ENCODE data around the gene TRIO.
"Not testable (repeated sequence)": the region's sequence is repeated elsewhere in the genome, so short reads cannot be mapped to it uniquely, and the experiment has no call there.

Gene TRIO

DNA sequence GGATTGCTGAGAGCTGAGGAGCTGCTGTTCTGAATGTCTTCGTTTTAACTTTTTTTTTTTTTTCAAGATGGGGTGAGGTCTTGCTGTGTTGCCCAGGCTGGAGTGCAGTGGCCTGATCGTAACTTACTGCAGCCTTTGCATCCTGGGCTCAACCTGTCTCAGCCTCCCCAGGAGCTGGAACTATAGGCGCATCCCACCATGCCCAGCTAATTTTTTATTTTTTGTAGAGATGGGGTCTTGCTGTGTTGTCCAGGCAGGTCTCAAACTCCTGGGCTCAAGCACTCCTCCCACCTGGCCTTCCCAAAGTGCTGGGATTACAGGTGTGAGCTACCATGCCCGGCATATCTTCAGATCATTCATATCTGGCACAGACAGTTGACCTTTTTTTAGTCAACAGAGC is 46.5 kb downstream of the TRIO start:
- no peak for FAIRE-seq

DNA sequence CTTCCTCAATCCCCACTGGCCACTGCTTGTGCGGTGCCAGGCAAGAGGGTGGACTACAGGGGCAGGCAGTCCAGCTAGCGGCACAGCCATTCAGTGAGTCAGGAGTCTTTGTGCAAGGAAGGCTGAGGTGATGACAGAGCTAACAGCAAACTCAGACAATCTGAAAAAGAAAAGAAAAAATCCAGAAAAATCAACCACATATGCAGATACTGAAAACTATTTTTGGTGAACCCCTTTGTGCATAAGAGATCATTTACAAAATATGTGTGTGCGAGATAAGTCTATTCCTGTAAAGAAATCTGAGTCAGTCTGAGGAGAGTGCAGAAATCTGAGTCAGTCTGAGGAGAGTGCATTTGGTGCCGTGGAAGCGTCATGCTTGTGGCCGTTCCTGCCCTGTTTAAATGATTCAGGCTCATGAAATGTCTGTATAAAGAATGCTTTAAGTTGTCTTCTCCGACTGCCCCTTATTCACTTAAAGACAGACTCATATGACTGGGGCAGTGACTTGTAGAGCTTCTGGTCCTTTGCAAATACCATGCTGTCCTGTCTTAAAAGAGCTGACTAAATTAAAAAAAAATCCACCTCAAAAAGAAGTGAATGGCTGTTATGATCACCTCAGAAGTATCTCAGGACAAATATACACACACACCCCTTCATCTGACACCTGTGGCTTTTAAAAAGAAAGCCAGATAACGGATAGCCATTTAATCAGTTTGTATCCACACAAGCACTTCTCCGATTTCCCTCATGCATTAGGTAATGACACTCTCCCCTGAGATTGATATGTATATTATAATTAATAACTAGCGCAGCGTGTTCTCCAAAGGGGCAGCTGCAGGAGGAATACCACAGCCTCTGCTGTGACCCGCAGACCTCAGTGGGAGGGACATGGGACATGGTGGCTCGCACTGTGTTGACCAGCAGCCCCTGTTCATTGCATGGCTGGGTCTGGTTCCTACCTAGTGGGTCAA is 47.3 kb downstream of the TRIO start:
- FAIRE-seq: no peak

DNA sequence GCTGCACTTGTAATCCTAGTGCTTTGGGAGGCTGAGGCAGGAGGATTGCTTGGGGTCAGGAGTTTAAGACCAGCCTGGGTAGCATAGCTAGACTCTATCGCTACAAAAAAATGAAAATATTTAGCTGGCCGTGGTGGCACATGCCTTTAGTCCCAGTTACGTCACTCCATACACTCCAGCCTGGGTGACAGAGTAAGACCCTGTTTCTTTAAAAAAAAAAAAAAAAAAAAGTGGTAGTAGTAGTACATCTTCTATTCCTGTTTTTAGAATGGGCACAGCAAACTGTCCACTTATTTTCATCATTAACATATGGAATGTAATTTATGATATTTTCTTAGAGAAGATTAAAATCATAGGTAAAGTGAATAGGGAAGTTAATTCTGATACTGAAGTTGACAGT is 48.2 kb downstream of the TRIO start:
- FAIRE-seq: no peak

DNA sequence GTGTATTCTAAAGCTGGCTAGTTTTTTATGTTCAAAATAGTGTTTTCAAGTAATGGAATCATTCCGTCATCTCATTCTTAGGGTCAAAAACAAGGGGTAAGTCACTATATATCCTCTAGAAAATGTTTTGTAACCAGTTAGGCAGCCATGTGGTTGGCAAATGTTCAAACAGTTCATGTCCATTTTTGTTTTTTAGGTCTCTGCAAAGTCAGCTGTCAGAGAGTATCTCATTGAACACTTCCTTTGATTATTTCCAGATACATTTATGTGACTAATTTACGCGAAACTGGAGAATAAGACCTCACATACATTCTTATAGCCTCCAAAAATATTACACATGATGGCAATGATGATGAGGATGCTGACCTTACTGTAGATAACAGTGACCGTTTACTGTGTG is 50.4 kb downstream of the TRIO start:
- no peak for FAIRE-seq

DNA sequence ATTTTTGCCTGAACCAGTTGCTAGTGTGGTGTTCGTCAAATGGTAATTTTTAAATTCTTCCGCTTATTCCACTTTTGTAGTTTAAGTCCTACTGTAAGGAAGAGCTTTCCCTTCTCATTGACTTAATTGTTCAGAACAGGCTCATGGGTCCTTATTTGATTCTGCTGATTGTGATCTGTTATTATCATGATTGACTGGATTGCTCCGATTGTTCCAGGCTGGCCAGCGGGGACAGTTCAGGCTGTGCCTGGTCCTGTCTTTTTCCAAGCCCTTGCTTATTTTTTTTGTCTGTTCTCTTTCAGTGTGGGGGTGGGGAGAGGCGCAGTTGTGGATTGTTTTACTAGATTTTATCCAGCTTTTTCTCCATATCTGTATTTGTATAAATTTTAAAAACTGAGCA is 52.4 kb downstream of the TRIO start:
- no peak for FAIRE-seq

DNA sequence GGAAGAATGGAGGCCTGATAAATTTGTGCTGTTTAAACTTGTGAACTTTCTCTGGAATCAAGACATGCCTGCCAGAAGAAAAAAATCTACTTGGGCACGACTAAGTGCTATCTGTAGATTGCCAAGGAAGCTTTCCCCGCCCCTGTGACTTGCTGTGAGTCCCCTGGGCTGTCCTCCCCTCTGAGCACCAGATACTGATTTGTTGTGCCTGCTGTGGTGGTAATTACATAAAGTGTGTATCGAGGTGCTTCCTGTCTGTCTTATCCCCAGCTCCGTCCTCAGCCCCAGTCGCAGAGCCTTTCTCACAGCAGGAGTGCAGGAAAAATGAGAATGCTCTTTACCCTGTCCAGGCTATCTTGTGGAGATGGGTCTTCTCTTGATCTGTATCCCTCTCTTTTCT is 53.9 kb downstream of the TRIO start:
- no peak for FAIRE-seq

DNA sequence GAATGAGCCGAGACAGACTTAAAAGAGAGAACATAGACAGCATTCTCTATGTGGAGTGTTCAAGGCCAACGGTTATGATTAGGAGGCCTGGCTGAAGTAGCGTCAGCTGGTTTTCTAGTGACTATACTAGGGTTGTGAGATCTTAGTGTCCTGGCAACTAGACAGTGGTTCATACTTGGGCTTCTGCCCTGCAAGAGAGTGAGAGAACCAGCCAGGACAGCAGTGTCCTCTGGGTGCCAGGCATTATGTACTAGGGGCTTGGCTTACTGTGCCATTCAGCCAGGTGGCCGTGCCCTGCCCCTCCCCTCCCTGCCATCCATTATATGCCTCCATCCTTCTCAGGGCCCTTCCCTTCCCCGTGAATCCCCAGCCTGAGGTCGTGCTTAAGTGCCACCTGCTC is 56.8 kb downstream of the TRIO start:
- FAIRE-seq: no peak

DNA sequence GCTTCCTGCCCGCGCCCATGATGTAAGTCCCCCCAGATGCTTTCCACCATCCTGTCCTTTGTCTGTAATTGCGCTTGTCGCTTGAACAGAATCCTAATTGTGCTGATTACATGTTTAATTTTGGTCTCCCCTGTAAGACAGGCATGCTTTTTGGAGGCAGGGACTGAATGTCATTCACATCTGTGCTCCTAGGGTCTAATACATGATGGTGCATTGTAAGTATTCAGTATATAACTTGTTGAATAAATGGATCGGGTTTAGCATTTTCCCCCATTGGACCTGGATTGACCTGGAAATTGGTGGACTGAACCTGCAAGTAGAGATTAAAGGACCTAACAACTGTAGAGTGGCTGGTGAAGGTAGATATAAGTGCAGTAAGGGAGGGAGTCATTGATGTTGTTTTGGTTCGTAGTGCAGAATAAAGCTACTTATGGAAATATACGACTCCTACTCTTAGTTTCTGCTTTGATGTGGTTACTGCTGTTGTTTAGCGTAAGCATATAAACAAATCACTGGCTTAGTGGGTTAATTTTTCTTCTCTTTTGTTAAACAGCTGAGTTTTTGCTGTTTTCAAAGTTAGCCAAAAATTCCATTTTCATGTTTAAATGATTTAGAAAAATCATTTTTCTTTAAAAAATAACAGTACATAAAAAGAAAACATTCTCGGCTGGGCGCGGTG is 57.3 kb downstream of the TRIO start:
- FAIRE-seq: no peak

DNA sequence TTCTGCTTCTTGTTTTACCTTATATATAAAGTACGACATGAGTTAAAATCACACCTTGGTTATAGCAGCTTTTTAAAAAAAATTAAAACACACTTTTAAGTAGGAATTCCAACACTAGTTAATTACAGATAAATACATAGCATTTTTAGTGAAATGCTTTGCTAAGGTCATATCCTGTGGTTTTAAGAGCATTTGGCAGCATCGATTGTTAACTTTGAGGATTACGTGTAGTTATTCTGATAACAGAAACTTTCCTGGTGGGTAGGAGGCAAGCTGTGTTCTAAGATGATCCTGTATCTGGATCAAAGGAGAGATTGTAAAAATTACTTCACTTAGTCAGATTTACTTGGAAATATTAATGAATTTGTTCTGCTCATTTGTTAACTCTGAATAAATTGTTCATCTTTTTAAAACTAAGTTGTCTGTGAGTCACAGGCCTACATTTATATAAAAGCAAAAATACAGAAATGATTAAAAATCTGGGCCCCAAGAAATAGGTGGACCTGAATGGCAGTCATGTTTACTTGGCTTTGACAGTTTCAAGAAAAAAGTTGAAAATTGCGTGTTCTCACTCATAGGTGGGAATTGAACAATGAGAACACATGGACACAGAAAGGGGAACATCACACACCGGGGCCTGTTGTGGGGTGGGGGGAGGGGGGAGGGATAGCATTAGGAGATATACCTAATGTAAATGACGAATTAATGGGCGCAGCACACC is 58.3 kb downstream of the TRIO start:
- no peak for FAIRE-seq

DNA sequence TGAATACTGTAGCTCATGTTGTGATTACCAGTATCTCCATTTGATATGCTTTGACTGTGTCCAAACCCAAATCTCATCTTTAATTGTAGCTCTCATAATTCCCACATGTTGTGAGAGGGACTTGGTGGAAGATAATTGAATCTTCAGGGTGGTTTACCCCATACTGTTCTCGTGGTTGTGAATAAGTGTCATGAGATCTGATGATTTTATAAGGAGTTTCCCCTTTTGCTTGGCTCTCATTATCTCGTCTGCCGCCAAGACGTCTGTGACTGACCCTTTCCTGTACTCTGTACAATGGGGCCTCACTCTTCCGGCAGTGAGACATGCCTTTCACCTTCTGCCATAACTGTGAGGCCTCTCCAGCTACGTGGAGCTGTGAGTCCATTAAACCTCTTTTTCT is 59.3 kb downstream of the TRIO start:
- no peak for FAIRE-seq

DNA sequence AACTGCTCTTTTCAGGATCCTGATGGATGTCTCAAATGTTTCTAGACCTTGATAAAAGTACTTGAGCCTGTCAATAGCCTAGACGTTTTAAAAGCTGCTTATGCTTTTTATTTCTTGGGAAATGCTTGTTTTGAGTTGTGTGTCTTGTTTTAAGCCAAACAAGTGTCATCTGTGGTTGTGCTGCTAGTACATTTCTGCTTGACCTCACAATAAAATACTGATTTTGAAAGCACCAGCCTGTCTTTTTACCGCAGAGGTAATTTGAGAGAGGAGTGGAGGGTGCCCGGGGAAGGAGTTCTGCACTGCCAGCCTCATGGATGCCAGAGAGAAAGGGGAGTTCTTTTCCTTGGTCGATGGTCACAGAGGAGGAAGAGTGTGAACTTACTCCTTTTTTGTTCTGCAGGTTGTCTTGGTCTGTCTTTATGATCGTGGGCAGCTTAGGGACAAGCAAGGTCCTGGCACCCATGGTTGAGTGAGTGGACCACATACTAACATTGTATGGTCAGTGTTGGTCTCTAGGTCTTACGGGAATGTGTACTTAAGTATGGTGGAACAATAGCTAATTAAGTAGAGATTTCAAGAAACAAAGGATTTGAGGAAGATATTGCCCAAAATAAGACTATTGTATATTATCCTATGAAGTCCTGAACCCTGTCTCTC is 61.0 kb downstream of the TRIO start:
- FAIRE-seq: no peak

DNA sequence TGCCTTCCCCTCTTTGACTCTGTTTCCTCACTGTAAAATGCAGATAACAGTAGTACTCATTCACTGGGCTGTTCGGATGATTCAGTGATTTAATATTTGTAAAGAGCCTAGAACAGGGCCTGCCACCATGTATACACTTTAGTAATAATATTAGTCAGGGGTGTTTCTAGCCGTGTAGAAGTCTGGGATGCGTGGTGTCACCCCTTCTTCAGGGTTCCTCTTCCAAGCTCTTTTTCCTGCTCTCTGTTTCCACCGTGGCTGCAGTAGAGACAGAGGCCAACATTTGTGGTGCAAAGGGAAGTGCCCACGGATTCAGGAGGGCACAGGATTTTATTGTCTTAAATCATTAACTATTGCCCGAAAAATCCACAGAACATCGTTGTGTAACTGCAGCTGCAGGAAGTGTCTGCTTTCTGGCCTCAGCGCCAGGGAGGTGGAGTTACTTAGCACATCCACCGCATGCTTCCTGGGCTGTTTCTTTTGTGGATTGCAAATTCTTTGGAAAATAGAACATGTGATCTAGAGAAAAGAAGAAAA is 61.7 kb downstream of the TRIO start:
- no peak for FAIRE-seq

DNA sequence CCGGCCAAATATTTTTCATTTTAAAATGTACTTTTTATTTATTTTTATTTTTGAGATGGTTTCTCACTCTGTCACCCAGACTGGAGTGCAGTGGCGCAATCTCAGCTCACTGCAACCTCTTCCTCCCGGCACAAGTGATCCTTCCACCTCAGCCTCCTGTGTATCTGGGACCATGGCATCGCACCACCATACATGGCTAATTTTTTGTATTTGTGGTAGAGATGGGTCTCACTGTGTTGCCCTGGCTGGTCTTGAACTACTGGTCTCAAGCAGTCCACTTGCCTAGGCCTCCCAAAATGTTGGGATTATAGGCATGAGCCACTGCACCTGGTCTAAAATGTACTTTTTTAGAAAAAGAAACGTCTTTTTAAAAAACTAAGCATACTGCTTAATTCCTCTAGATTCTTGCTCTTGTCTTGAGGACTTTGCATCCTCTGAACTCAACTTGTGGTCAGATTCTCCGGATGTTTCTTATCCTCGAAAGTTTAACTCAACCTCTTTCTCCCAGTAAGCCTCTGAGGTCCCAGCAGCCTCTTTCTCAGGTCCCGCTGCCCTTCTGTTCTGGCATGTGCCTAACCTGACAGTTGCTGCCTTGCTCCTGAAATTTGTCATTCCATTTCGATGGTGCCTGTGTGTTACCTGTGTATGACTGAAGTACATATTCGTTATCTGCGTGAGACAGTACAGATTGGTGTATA is 63.0 kb downstream of the TRIO start:
- FAIRE-seq: no peak

DNA sequence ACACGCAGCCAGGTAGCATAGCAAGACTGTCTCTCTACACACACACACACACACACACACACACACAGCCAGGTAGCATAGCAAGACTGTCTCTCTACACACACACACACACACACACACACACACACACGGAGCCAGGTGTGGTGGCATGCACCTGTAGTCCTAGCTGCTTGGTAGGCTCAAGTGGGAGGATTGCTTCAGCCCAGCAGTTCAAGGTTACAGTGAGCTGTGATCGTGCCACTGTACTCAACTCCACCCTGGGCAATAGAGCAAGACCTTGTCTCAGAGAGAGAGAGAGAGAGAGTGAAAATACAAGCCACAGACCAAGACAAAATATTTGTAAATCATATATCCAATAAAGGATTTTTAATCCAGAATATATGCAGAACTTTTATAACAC is 64.3 kb downstream of the TRIO start:
- FAIRE-seq: not testable (repeated sequence)

DNA sequence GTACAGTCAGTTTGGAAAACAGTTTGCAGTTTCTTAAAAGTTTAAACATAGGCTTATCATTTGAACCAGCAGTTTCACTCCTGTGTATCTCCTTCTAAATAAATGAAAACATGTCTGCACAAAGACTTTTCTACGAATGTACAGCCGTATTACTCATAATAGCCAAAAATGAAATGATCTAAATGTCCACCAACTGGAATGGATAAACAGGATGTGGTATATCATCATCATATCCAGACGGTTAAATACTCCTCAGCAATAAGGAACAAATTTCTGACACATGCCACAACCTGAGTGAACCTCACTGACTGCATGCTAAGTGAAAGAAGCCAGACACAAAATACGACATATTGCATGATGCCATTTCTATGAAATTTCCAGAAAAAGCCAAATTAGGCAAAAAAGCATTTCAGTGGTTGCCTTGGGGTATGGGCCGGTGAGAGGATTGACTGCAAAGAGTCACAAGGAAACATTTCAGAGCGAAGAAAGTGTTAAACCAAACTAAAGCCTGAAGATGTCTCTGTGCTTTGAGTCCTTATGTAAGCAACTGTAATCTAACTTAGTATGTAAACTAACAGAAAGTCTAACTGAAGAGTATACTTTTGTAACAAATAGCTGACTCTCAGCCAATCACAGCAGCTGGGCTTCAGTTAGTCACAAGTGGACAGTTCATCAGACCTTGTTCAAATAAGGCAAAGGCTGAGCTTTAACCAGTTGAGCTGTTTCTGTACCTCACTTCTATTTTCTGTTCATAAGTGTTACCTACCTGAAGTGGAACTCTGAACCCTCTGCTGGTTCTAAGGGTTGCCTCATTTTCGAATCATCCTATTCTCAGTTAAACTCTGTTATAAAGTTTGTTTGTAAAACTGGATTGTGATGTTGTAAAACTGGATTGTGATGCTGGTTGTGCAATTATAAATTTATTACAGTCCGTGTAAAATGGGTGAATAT is 65.2 kb downstream of the TRIO start:
- FAIRE-seq: no peak

DNA sequence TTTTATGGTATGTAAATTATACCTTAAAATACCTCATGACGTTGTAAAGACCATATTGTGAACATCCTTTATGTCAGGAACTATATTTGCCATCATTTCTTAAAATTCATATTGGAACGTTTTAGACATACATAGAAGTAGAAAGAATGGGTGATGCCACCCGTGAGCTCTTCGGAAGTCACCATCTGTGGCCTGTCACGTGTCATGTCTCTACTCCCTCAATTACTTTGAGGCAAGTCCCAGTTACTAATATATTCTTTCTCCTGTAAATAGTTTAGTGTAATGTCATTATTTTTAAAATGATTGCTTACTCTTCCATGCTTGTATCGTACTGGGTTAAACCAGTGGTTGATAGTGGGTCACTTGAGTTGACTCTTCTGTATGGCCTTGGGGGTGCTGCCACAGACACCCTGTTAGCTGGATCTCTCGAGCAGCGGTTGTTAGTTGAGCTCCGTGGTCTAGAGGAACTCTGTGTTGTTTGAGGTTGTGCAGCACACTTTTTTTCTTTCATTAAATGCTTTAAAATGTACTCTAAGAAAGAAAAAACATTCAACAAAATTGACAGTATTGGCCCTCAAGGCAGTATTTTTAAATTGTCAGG is 66.2 kb downstream of the TRIO start:
- FAIRE-seq: no peak

DNA sequence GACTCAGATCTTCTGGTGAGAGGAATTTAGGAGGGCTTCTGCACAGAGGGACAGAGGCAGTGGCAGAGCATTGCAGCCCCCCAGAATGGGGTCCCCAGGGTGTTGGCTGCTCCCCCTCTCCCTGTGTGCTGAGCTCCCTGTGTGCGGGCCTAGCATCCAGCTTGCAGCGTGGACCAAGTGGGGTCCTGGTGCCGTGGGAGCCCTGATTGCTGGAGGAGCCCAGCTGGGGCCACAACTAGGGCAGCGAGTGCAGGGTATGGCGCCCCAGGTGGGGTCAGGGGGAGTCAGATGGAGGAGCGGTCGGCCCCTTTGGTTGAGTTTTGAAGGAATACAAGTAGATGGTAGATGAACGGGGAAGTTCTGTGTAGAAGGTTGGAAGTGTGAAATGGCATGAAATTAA is 66.7 kb downstream of the TRIO start:
- no peak for FAIRE-seq

DNA sequence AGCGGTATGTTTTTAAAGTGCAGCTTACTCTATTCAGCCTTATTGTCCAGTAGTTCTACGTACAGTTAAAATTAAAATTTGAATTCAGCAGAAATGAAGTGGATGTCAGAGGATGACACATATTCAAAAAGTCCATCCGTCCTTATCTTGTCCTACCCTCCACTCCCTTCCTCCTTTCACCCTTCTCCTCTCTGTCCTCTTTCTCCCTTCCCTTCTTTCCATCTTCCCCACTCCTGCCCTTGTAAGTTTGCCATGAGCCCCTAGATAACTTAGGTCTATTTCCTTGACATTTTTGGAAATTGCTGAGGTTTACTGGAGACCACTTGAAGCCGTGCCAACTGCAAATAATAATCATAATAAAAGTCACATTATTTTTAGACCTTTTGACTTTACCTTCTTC is 67.6 kb downstream of the TRIO start:
- no peak for FAIRE-seq

DNA sequence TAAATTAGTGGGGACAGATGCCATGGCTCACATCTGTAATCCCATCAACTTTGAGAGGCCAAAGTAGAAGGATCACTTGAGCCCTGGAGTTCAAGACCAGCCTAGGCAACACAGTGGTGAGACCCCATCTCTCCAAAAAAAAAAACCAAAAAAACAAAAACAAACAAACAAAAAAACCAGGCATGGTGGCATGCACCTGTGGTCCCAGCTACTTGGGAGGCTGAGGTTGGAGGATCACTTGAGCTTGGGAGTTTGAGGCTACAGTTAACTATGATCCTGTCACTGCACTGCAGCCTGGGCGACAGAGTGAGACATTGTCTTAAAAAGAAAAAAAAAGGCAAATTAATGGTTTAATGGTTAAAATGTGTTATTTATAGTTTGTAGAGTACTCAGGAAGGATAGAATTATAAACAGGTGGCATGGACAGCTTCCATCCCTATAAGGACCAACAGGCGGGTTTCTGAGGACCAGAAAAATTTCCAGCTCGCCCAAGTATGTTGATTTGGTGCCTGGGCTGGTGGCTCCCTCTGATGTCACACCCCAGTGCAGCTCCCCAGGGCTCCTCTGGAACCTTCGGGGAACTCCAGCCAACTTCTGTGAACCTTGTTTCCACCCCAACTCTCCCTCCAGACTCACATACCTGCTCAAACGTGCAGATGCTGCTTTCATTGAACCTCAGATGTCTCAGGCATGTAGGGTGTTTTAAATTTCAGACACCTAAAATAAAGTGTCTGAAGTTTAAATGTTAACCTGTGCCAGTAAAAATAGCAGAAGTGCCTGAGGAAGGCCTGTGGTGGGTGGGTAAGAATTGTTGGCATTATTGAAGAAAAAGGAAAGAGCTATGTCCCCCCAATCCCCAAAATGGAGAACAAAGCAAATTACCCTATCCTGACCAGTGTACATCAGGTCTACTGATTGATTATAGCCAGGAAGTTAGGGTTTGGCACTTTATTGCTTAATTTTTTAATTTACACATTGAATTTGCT is 69.0 kb downstream of the TRIO start:
- no peak for FAIRE-seq

Data from A204.1 (cell line).